GM13976 (cell line): ENCODE results near the gene UPF2.
"Not testable (repeated sequence)": the region's sequence is repeated elsewhere in the genome, so short reads cannot be mapped to it uniquely, and the experiment has no call there.

ENCODE experiments used
- DNase-seq: peaks from one replicate; pipeline ENCODE4 v3.0.0; 2012; ENCODE audit warnings: low spot score
- CTCF ChIP-seq: IDR thresholded peaks from 2 replicates; pipeline ENCODE4 v1.5.1; 2012; ENCODE audit warnings: borderline replicate concordance, mild to moderate bottlenecking; ENCODE audit not compliant: insufficient read depth; ENCODE audit errors: extremely low read depth, missing control alignments, control extremely low read depth
- in situ Hi-C: fragments of 300-500 bp; cut with MboI; formaldehyde crosslinking; loops from one replicate; pipeline ENCODE4 v1.12.0; 2022; ENCODE audit warnings: low sequenced_read_pairs, mixed read lengths, inconsistent platforms; ENCODE audit not compliant: unreplicated experiment

The UPF2 gene

GRCh38 chr10:11896549-11897200 is 145.9 kb downstream of the UPF2 start:
- no peak for TF ChIP-seq CTCF
- no peak for DNase-seq
- in situ Hi-C loops = no loop called here

- DNase-seq = no peak
- in situ Hi-C loops = no loop called here
- no peak for TF ChIP-seq CTCF
These were observed 147.0 kb downstream of the UPF2 start for GRCh38 chr10:11895598-11895997.

- no peak for DNase-seq
- in situ Hi-C loops = no loop called here
- no peak for TF ChIP-seq CTCF
These were observed 147.5 kb downstream of the UPF2 start for GRCh38 chr10:11895108-11895466.

GRCh38 chr10:11894381-11895107 is 148.1 kb downstream of the UPF2 start:
- in situ Hi-C loops = no loop called here
- no peak for TF ChIP-seq CTCF

GRCh38 chr10:11893749-11894278 is 148.8 kb downstream of the UPF2 start:
- in situ Hi-C loops = no loop called here
- DNase-seq = no peak
- TF ChIP-seq CTCF = no peak

More at GRCh38 chr10:11894381-11895107, 148.1 kb downstream of the UPF2 start:
- DNase-seq = no peak

- no peak for TF ChIP-seq CTCF
- in situ Hi-C loops = no loop called here
- DNase-seq = no peak
These were observed 150.7 kb downstream of the UPF2 start for GRCh38 chr10:11891776-11892486.

- in situ Hi-C loops, DNase-seq: not testable (repeated sequence)
These were observed 153.3 kb downstream of the UPF2 start for GRCh38 chr10:11889263-11889662.
